ENCODE results near the gene CCDC179.
A peak's percentile ranks its signal among the peaks of the same experiment; 100 is the strongest.

CCDC179 gene

GRCh38 chr11:22879630-22880029 lies 19.4 kb upstream of the CCDC179 start:
- H3K27ac ChIP-seq, result no peak overlapping the region
- TF ChIP-seq, protein P1, sequence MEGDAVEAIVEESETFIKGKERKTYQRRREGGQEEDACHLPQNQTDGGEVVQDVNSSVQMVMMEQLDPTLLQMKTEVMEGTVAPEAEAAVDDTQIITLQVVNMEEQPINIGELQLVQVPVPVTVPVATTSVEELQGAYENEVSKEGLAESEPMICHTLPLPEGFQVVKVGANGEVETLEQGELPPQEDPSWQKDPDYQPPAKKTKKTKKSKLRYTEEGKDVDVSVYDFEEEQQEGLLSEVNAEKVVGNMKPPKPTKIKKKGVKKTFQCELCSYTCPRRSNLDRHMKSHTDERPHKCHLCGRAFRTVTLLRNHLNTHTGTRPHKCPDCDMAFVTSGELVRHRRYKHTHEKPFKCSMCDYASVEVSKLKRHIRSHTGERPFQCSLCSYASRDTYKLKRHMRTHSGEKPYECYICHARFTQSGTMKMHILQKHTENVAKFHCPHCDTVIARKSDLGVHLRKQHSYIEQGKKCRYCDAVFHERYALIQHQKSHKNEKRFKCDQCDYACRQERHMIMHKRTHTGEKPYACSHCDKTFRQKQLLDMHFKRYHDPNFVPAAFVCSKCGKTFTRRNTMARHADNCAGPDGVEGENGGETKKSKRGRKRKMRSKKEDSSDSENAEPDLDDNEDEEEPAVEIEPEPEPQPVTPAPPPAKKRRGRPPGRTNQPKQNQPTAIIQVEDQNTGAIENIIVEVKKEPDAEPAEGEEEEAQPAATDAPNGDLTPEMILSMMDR (conservative IDR thresholded peaks at IDR 0.05), result no peak

- no peak overlapping the region for H3K27ac ChIP-seq
- TF ChIP-seq, protein P1 (conservative IDR thresholded peaks at IDR 0.05), result no peak
Measured at GRCh38 chr11:22878604-22879003, 18.3 kb upstream of the CCDC179 start.

DNA sequence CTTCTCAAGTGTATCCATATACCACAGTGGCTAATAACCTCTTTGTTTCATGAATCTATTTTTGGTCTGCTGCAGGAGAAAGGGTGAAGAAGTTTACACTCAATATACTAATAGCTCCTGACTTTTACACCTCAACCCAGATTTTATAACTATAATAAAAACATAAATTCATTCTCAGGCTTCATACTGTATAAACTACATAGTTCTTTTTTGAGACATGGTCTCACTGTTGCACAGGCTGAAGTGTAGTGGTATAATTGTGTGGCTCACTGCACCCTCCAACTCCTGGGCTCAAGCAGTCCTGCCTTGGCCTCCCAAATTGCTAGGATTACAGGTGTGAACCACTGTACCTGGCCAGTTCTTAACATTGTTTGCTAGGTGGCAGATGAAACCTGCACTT lies 17.8 kb upstream of the CCDC179 start:
- H3K27ac ChIP-seq, result no peak overlapping the region
- TF ChIP-seq, protein P1 (conservative IDR thresholded peaks at IDR 0.05), result no peak

DNA sequence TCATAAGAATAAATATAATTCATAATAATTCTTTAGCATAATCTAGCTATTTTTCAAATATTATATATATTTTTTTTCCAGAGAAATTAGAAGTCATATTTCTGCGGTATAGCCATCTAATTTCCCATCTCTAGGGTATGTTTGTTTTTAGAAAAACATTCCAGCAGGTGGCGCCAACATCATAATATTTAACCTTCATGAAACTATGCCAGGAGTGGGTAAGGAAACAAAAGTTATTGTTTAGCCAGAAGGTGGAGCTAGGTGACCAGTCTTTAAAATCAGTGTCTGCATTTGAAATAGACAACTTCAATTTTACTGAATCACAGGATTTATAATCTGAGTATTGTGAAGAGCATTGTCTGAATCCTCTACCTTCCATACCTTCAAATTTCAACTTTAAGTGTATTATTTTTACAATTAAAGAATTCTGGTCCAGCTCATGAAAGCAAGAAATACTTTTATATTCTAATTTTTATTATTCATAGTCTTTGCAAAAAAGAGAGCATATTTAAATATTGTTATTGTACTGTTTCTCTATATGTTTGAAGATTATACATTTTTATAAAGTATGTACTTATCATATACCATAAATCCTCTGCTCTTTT lies 15.7 kb upstream of the CCDC179 start:
- TF ChIP-seq, protein P1 (conservative IDR thresholded peaks at IDR 0.05), result peak; percentile 83
- no peak overlapping the region for H3K27ac ChIP-seq

- TF ChIP-seq, protein P1 (conservative IDR thresholded peaks at IDR 0.05), result no peak
- no peak overlapping the region for H3K27ac ChIP-seq
Measured at GRCh38 chr11:22869325-22869724, 9.1 kb upstream of the CCDC179 start.

DNA sequence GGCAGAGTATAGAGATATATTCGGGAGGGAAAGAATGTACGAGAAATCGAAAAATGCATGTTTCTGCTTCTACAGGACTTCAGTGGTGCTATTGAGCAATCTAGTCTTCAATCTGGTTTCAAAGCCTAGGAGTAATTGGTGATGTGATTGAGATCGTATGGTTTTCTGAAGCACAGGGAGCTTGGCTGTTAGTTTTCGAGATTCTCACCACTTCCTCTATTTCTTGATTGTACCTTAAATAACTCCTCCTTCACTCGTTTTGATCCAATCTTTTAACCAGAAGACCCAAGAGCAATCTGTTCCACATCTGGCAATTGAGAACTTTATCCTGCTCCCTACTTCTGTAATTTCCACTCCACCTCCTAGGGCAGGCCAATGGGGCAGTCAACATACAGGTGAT lies 518 bp downstream of the CCDC179 start:
- TF ChIP-seq, protein P1 (conservative IDR thresholded peaks at IDR 0.05), result no peak

GRCh38 chr11:22851477-22851876 lies 8.8 kb downstream of the CCDC179 start:
- H3K27ac ChIP-seq, result no peak overlapping the region
- TF ChIP-seq, protein P1 (conservative IDR thresholded peaks at IDR 0.05), result no peak

More for the DNA sequence above, 518 bp downstream of the CCDC179 start:
- no peak overlapping the region for H3K27ac ChIP-seq
